Right cardiac atrium (tissue), 5 donors: ENCODE data around the gene PID1. TPM values are rescaled to one million over a fixed set of nuclear protein-coding genes. Genes with fewer than 3 reads are reported as not detected.

ENCODE experiments used
- ATAC-seq, 2 donors: fragments of 200-7000 bp; cut with Tn5 transposase; one replicate each; pipeline versions ENCODE4 v1.8.0 to v1.9.1; 2020; ENCODE audit warnings: moderate library complexity in 2 of 2, mild to moderate bottlenecking in 1 of 2
- DNase-seq, 3 donors: peaks; one replicate each; pipeline ENCODE4 v3.0.0-alpha.2; 2020
- H3K27ac ChIP-seq: one replicate; pipeline ENCODE4 v1.5.1; 2013; ENCODE audit warnings: mild to moderate bottlenecking, low read length, control low read depth, moderate library complexity
- H3K27me3 ChIP-seq: one replicate; pipeline ENCODE4 v1.6.1; 2013; ENCODE audit not compliant: control insufficient read depth, insufficient read depth
- H3K4me1 ChIP-seq: one replicate; pipeline ENCODE4 v1.6.1; 2013; ENCODE audit warnings: low read length; ENCODE audit not compliant: control insufficient read depth, insufficient read depth
- H3K4me3 ChIP-seq: one replicate; pipeline ENCODE4 v1.5.1; 2013; ENCODE audit warnings: low read length, control low read depth
- H3K9me3 ChIP-seq: one replicate; pipeline ENCODE4 v1.6.1; 2013; ENCODE audit warnings: low read length; ENCODE audit not compliant: control insufficient read depth
- WGBS: extraction: QIAGEN DNeasy Blood & Tissue Kit; methylation state at CpG from one replicate; pipeline ENCODE4 v1.1.7; 2013; 5-methylcytosine and 5-hydroxymethylcytosine counted together
- intact Hi-C, 4 donors: fragments of 100-400 bp; cut with DNase I; formaldehyde crosslinking; loops; one replicate each; pipeline versions ENCODE4 v1.11.0 to v1.14.0; 2022 to 2023
- polyA plus RNA-seq: library from polyadenylated mRNA; stranded (reverse); fragments of 200-250 nt; gene quantifications from one replicate; pipeline ENCODE4 v1.2.3, GENCODE V29; 2013
- total RNA-seq, 4 donors: library from RNA; stranded (reverse); fragmentation: NEBNext Ultra II Directional; extraction: Animal tissue kit (Norgen Biotek cat#: 25700); gene quantifications; one replicate each; pipeline ENCODE4 v1.2.1, GENCODE V29; 2021
- donor health status: healthy with polysubstance abuse.
- donor health status: DM: no; HTN: yes; CAD: no.
- donor health status: DM: no; HTN: no; CAD: no.
- donor health status: DM: no; HTN: yes; CAD: no; lungs with severe emphysema.
- donor health status: DM: yes; HTN: yes; CAD: no.

Gene PID1
- total and polyA plus RNA-seq, 5 donors = 9.1 to 17.2 (median 11.0) TPM

DNA sequence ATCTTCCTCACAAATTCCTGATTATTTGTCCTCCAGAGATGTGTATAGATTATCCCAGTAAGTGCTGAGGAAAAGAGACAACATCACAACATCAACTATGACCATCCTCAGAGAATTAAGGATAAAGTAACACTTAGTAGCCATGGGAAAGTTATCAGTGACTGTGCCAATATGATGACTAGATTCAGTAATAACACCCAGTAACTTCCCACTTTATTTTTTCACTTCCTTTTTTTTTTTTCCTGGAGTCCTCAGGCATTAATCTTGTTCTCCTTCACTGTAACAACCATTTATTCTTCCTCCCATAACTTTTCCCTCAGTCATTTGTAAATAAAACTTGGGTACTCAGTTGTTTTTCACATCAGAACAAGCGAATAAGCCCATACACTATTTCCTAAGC is 16.7 kb upstream of the PID1 start:
- no peak overlapping the region for H3K27ac ChIP-seq
- H3K27me3 ChIP-seq = no peaks in the 10 kb centered on the region
- no peak overlapping the region for H3K4me3 ChIP-seq
- no peaks in the 10 kb centered on the region for H3K9me3 ChIP-seq
- H3K4me1 ChIP-seq = no peaks in the 10 kb centered on the region
- ATAC-seq (no peak), DNase-seq (no peak)
- 61% methylated on average over 1 of the region's 1 CpG for WGBS
- intact Hi-C loops = no loop called here

DNA sequence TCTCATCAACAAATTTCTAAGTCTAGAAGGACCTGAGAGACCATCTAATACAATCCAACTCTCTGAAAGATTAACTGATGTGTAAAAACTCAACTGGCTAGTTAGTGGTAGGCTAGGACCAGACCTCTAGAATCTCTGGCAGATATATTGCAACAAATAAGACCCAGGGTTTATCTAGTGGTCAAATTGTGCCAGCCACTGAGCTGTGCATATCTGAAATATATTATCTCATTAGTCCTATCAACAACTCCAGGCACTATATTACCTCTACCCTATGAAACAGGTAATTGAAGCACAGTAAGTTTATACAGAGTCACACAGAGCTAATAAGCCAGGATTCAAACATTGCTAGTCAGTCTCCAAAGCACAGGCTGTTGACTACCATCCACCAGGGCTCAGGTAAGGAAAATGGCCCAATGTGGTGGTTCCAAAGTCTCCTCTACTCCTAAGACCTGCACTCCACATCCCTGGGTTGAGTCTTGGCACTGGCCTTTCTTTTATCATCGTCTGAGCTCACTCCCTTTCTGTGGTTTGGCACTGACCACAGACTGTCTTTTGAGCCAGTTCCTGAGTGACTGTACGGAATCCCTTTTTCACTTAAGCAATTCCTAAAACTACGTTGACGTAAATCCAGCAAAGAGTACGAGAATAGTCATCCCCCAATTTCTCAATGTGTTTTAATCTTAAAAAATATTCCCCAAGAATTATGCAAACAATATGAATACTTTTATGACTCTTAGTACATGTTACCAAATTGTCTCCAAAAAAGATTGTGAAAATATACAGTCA is 11.9 kb upstream of the PID1 start:
- ATAC-seq (peak; percentile 95 to 97), DNase-seq (peak; percentile 60 to 73 (median 61))
- H3K27ac ChIP-seq = no peak overlapping the region
- H3K9me3 ChIP-seq = no peaks in the 10 kb centered on the region
- intact Hi-C loops = no loop called here
- no peaks in the 10 kb centered on the region for H3K27me3 ChIP-seq
- no peak overlapping the region for H3K4me3 ChIP-seq
- WGBS = 31% methylated on average over 5 of the region's 5 CpGs
- H3K4me1 ChIP-seq = no peaks in the 10 kb centered on the region

DNA sequence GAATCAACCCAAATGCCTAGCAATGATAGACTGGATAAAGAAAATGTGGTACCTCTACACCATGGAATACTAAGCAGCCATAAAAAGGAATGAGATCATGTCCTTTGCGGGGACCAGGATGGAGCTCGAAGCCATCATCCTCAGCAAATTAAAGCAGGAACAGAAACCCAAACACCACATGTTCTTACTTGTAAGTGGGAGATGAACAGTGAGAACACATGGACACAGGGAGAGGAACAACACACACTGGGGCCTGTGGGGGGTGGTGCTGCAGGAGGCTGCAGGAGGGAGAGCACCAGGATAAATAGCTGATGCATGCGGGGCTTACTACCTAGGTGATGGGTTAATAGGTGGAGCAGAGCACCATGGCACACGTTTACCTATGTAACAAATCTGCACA is 8.4 kb upstream of the PID1 start:
- 87% methylated on average over 4 of the region's 4 CpGs for WGBS
- Histone ChIP-seq H3K27ac (no peak overlapping the region), H3K4me3 (no peak overlapping the region), H3K27me3 (no peaks in the 10 kb centered on the region), H3K9me3 (no peaks in the 10 kb centered on the region), H3K4me1 (no peaks in the 10 kb centered on the region)
- intact Hi-C loops = loop anchor here in 1 of 4 donors (10.0 kb wide), 1 partner anchor 145 kb away; no protein-coding TSS in a partner anchor
- DNase-seq = no peak
- no peak for ATAC-seq

DNA sequence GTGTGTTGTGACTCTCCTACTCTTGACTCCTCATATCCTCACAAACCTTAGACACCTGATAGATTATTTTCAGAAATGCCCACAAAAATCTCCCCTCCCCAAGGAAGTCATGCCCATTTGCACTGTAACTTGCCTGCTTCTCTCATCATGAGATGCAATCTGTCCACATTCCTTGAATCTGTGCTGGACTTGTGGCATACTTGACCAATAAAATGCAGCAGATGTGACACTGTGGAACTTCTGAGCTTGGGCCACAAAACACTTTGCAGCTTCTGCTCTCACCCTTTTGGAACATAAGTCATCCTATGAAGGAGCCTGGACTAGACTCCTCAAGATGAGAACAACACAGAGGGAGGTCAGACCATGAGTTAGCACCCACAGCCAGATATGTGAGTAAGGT is 4.4 kb upstream of the PID1 start:
- Histone ChIP-seq H3K4me1 (no peaks in the 10 kb centered on the region), H3K9me3 (no peaks in the 10 kb centered on the region), H3K4me3 (no peak overlapping the region), H3K27ac (no peak overlapping the region), H3K27me3 (no peaks in the 10 kb centered on the region)
- intact Hi-C loops = loop anchor here in 1 of 4 donors (10.0 kb wide), 1 partner anchor 141 kb away; no protein-coding TSS in a partner anchor
- ATAC-seq (no peak), DNase-seq (no peak)

DNA sequence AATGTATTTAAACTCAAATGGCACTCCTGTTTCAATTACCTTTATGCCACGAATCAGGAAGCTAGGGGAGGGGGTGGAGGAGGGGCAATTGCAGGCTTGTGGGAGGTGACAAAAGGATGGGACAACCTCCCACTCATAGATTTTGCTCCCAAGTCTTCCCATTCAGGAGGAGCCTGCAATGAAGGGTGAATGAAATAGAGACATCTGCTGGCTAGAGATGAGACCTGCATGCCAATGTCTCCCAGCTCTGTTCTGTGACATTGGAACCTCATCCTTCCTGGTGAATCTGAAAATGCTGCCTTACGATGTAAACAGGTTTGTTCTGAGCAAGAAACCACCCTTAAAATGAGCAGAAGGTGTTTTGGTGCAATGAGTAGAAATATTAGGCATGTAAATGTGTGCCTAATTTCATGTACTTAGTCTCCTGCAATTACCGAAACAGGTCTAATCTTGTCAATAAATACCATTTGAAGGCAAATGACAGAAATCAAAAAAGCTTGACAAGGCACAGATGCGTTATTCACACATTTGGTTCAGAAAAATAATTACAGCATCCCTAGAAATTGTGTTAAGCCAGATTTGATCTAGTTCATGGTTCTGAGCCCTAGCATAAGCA is 2.7 kb upstream of the PID1 start:
- Histone ChIP-seq H3K4me1 (no peaks in the 10 kb centered on the region), H3K4me3 (peak overlapping the region; percentile 43), H3K27ac (no peak overlapping the region), H3K9me3 (no peaks in the 10 kb centered on the region), H3K27me3 (no peaks in the 10 kb centered on the region)
- ATAC-seq = peak; percentile 80 to 82
- 44% methylated on average over 4 of the region's 4 CpGs for WGBS
- intact Hi-C loops = loop anchor here (5.0 to 10.0 kb wide), 4 partner anchors 139 to 577 kb away; no protein-coding TSS in a partner anchor
- DNase-seq = peak in 1 of 3 donors; percentile 58

DNA sequence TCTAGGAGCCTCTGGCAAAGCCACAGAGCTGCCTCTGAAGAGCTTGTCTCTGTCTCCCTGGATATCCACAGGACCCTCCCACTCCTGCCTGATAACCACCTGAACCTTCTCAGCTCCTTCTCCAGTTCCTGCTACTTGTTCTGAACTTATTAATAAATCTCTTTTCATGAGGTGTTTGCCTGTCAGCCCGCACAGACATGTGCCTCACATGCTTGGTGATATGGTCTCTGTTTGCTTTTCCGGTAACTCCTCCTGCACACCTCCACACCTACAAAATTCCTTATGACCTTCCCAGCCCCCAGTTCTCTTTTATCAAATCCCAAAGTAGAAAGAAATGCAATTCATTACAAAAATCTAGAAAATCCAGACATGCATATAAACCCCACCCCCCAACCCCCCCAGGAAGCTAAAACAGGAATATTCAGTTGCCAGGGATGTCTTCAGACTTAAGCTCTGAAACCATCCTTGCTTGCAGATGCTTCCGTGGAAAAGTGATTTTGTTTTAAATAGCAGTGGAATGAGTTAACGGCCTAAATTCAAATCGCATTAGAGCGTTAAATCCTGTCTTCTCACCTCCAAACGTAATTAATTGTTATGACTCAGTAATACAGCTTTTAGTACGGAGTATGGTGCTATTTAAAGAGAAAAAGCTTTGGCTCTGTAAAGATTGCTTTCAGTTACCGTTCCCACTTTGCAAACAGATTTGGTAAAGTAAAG is 2.1 kb upstream of the PID1 start:
- DNase-seq (no peak), ATAC-seq (no peak)
- Histone ChIP-seq H3K9me3 (no peaks in the 10 kb centered on the region), H3K4me3 (peak overlapping the region; percentile 43), H3K4me1 (no peaks in the 10 kb centered on the region), H3K27me3 (no peaks in the 10 kb centered on the region), H3K27ac (no peak overlapping the region)
- intact Hi-C loops = loop anchor here (5.0 to 10.0 kb wide), 4 partner anchors 138 to 576 kb away; no protein-coding TSS in a partner anchor
- WGBS = 25% methylated on average over 9 of the region's 9 CpGs

- Histone ChIP-seq H3K27me3 (no peaks in the 10 kb centered on the region), H3K27ac (peak overlapping the region; percentile 2), H3K4me1 (no peaks in the 10 kb centered on the region), H3K4me3 (peak overlapping the region; percentile 64), H3K9me3 (no peaks in the 10 kb centered on the region)
- 40% methylated on average over 6 of the region's 6 CpGs for WGBS
- DNase-seq = peak in 1 of 3 donors; percentile 17
- ATAC-seq = no peak
- intact Hi-C loops = loop anchor here (5.0 to 10.0 kb wide), 5 partner anchors 135 to 575 kb away; no protein-coding TSS in a partner anchor
Observed at GRCh38 chr2:229269941-229270340, 1.1 kb downstream of the PID1 start.

DNA sequence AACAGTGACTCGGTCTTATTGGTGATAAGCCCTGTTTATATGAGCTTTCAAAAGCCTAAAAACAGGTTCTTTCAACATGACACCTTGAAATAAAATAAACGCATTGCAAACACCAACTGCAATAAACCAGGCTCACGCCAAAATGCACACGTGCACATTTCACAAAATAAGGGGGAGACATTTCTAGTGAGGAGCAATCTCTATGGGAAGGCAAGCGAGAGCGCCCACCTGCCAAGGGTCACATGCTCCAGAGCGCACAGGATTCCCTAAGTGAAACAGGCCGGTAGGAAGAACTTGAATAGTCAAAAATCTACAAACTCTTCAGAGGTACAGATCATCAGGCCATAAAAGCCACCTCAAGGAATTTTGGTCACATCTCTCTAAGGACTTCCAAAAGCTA is 1.9 kb downstream of the PID1 start:
- Histone ChIP-seq H3K4me1 (no peaks in the 10 kb centered on the region), H3K4me3 (peak overlapping the region; percentile 64), H3K27ac (no peak overlapping the region), H3K27me3 (no peaks in the 10 kb centered on the region), H3K9me3 (no peaks in the 10 kb centered on the region)
- no peak for DNase-seq
- intact Hi-C loops = loop anchor here in 3 of 4 donors (10.0 kb wide), 2 partner anchors 134 to 574 kb away; no protein-coding TSS in a partner anchor
- WGBS = 77% methylated on average over 8 of the region's 8 CpGs
- ATAC-seq = no peak

DNA sequence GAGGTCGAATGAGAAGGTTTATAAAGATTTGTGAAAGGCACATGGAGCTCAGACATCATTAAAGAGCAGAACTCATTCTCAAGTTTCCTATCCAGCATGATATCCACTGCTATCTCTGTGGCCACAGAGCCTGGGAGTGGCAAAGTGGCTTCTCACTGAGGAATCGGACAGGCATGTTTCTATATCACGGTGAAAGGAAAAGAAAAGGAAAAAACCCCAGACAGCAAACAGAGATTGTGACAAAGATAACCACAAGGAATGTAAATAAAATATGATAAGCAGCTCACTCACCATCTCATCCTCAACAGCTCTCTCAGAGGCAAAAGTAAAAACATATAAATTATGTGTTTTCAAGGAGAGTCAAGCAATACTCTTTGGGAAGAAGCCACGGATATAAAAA is 2.5 kb downstream of the PID1 start:
- DNase-seq (no peak), ATAC-seq (no peak)
- intact Hi-C loops = loop anchor here in 3 of 4 donors (10.0 kb wide), 2 partner anchors 134 to 574 kb away; no protein-coding TSS in a partner anchor
- no peaks in the 10 kb centered on the region for H3K27me3 ChIP-seq
- H3K4me3 ChIP-seq = no peak overlapping the region
- no peaks in the 10 kb centered on the region for H3K4me1 ChIP-seq
- 45% methylated on average over 4 of the region's 4 CpGs for WGBS
- H3K27ac ChIP-seq = no peak overlapping the region
- H3K9me3 ChIP-seq = no peaks in the 10 kb centered on the region

DNA sequence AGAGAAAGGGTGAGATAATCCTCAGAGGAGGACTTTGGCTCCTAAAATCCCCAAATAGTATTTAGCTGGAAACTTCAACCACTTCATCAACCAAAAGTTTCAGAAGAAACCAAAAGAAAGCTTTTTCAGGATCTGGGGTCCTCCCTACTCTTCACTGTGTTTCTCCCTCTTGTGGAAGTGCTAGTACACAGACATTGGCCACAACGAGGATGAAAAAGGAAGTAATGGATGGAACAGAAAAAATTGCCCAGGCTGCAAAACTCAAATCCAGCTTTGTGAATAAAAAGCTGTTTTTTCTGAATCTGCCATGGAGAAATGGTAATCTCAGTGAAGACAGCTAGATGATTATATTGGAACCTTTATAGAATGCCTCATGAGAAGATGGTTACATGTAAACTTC is 4.0 kb downstream of the PID1 start:
- H3K9me3 ChIP-seq = no peaks in the 10 kb centered on the region
- ATAC-seq (no peak), DNase-seq (no peak)
- intact Hi-C loops = loop anchor here in 3 of 4 donors (10.0 kb wide), 2 partner anchors 132 to 572 kb away; no protein-coding TSS in a partner anchor
- H3K27ac ChIP-seq = no peak overlapping the region
- H3K4me1 ChIP-seq = no peaks in the 10 kb centered on the region
- no peaks in the 10 kb centered on the region for H3K27me3 ChIP-seq
- 30% methylated on average over 1 of the region's 1 CpG for WGBS
- no peak overlapping the region for H3K4me3 ChIP-seq
